Activated CD4-positive, alpha-beta T cell treated with anti-CD3 and anti-CD28 coated beads for 1 hour (primary cell): ENCODE results near the gene IRGC.

Source experiments
- DNase-seq: peaks from one replicate; pipeline ENCODE4 v3.0.0-alpha.2; 2020

The IRGC gene

GRCh38 chr19:43726736-43727592, 11.1 kb downstream of the IRGC start:
- DNase-seq: no peak

DNA sequence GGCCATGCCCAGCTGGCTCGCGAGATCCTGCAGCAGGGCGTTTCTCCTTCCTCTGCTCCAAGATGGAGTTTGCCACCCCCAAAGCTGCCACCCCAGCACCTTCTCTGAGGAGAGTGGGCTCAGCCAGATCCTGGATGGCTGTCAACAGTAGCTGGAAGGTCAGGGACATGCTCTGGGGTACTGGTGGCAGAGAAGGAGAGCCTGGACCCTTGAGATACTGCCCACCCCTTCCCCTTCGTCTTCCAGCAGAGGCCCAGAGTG, 11.6 kb downstream of the IRGC start:
- DNase-seq: no peak

- DNase-seq: no peak
Observed at GRCh38 chr19:43729919-43730318, 14.0 kb downstream of the IRGC start.

DNA sequence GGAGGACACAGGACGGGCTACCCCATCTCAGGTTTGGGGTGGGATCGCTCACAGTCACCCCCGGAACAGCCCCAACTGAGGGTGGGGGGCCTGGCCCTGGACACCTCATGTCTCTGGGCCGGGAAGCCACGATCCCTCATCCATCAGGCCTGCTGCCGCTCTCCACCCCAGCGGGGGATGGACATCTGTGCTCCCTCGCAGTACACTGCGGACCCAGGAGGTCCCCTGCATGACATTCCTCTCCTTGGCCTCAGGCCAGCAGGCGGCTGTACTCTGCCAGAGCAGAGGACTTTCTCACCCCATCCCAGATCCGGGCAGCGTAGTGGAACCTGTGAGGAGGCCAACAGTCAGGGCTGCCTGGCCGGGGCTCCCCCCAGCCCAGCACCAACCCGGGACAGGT, 15.5 kb downstream of the IRGC start:
- no peak for DNase-seq

GRCh38 chr19:43731846-43732245, 16.0 kb downstream of the IRGC start:
- DNase-seq: no peak

- no peak for DNase-seq
Observed at GRCh38 chr19:43735013-43735412, 19.1 kb downstream of the IRGC start.

DNA sequence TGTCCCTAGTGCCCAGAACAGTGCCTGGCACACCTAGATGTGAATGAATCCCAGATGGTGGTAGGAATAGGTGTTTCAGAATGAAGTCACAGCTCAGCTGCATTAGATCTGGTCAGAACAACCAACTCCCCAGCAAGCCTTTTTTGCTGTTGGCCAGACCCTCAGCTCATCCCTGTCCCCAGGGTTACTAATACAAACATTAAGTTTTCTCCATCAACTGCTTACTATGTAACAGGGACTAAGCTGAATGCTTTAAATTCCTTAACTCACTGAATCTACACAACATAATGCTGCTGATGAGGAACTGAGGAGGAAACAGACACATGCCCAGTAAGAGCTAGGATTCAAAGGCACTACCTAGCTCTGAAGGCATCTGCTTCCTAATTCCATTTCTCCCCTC, 20.1 kb downstream of the IRGC start:
- no peak for DNase-seq

- DNase-seq: no peak
Observed at GRCh38 chr19:43738780-43739211, 22.9 kb downstream of the IRGC start.

- no peak for DNase-seq
Observed at GRCh38 chr19:43739439-43740235, 23.8 kb downstream of the IRGC start.

GRCh38 chr19:43741075-43741825, 25.4 kb downstream of the IRGC start:
- no peak for DNase-seq

GRCh38 chr19:43743059-43743458, 27.2 kb downstream of the IRGC start:
- DNase-seq: no peak

- DNase-seq: no peak
Observed at GRCh38 chr19:43747557-43748204, 31.8 kb downstream of the IRGC start.

GRCh38 chr19:43748205-43748594, 32.3 kb downstream of the IRGC start:
- no peak for DNase-seq

GRCh38 chr19:43748685-43749084, 32.8 kb downstream of the IRGC start:
- DNase-seq: no peak

DNA sequence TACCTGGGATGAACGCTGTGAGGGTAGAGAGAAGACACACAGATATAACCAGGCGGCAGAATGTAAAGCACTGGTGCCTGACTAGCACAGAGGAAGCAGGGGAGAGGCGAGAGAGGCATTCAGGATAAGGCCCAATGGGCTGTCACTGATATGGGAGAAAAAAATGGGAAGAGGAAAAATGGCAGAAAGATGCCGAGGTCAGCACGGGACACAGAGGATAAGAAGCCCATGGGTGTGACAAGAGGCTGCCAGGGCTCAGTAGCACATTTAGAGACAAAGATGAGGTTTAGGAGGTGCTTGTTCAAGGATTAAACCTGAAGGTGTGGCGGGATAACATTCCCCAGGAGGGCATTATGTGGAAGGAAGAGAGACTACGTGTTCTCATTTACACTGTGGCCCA, 33.3 kb downstream of the IRGC start:
- no peak for DNase-seq

- no peak for DNase-seq
Observed at GRCh38 chr19:43749898-43750297, 34.0 kb downstream of the IRGC start.

DNA sequence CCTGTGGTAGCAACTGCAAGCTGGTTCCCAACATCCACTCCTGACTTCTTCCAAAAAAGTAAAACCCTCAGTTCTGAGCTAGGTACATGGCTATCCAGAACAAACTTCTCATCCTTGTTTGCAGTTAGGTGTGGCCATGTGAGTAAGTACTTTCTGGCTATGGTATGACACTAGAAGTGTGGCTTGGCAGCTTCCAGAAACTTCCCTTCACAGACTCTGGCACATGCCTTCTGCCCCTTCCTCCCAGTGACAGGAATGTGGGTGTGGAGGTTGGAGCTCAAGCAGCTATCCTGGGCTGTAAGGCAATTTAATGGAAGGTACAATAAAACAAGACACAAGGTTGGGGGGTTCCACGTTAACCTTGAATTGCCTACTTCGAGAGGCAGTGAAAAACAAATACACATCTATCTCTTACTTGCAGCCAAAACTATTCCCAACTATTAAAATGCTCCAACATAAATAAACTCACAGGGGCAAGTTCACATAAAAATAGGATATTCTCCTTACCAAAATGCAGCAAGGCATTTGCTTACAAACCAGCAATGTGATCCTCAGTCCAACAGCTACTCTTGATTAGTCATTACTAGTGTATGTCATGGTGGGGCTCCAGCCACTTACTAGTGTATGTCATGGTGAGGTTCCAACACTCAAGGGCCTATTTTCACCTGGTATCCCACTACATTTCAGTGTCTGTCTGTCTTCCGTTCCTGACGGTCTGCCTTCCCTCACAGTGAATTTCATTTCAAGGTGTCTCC, 35.8 kb downstream of the IRGC start:
- DNase-seq: no peak

- DNase-seq: no peak
Observed at GRCh38 chr19:43752287-43752875, 36.5 kb downstream of the IRGC start.

GRCh38 chr19:43754253-43754502, 38.3 kb downstream of the IRGC start:
- DNase-seq: no peak

DNA sequence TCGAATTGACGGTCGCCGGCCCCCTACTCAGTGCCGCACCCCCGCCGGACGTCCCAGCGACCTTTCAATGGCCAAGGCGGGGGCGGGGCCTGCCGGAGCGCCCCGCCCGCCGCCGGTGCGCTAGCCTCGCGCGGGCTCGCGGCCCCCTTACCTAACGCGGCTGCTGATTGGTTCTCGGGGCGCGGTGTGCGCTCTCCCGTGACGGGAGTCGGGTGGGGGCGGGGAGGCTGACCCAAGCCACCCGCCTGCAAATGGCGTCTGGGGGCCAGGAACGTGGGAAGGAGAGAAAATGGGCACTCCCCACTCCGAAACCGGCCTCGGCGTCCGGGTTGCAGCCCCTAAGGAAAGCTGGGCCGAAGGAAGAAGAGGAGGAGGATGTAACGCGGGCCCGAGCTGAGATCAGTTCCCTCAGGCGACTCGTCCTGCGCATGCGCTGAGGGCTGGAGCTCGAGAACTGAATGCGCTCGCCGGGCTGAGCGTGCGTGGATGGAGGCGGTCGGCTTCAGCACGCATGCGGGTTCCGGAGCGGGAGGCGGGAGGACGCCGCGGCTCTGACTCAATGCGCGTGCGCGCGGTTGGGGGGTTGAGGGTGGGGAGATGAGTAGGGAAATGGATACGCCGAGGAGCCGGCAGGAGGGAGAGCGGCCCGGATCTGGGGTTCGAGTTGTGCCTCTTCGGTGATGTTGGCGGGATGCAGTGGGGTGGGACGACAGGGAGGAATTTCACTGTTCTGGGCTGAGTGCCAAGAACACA, 38.8 kb downstream of the IRGC start, which contains the start of gene SMG9:
TSS of gene SMG9 (minus strand) at position 460 of the 753 bp plus-strand sequence. CDS start 4,221 bp downstream, outside the sequence.
- peak; percentile 99 for DNase-seq

GRCh38 chr19:43755256-43755801, 39.5 kb downstream of the IRGC start:
- DNase-seq: peak; percentile 56
